ENCODE data around the gene FBN1.

DNA sequence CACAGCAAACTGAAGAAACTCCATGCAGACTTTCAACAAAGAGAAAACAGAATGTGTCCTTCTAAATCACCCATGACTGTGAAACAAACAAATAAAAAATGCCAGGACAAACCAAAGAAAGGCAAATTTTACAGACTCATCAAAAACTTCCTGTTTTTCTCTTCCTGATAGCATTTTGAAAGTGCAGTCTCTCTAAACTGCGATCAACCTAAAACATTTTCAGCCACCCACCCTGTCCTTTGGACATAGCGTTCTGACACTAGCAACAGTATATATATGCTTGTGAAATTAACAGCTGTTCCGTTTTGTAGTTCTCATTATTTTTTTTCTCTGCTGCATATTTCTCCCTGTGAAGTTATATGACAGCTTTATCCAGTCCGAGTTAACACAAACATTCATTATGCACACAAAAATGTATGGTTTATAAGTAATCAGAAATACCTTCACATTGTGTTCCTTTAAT, 151.7 kb downstream of the FBN1 start:
- TF ChIP-seq, protein P1, sequence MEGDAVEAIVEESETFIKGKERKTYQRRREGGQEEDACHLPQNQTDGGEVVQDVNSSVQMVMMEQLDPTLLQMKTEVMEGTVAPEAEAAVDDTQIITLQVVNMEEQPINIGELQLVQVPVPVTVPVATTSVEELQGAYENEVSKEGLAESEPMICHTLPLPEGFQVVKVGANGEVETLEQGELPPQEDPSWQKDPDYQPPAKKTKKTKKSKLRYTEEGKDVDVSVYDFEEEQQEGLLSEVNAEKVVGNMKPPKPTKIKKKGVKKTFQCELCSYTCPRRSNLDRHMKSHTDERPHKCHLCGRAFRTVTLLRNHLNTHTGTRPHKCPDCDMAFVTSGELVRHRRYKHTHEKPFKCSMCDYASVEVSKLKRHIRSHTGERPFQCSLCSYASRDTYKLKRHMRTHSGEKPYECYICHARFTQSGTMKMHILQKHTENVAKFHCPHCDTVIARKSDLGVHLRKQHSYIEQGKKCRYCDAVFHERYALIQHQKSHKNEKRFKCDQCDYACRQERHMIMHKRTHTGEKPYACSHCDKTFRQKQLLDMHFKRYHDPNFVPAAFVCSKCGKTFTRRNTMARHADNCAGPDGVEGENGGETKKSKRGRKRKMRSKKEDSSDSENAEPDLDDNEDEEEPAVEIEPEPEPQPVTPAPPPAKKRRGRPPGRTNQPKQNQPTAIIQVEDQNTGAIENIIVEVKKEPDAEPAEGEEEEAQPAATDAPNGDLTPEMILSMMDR (IDR thresholded peaks at IDR 0.05; ENCODE audit: extremely low read depth in 1 of 2, insufficient read depth in 1 of 2, low read depth in 1 of 2, low read length in 2 of 2), result no peak
- TF ChIP-seq POLR2AphosphoS5 (IDR thresholded peaks at IDR 0.05; ENCODE audit: insufficient read depth, low read depth, low read length) (no peak), EZH2 (IDR thresholded peaks at IDR 0.05; ENCODE audit: borderline replicate concordance, low read depth, low read length, severe bottlenecking) (no peak), POLR2A (IDR thresholded peaks at IDR 0.05; ENCODE audit: low read depth, low read length) (no peak), FOS (IDR thresholded peaks at IDR 0.05; ENCODE audit: borderline replicate concordance, insufficient read depth, low read length) (no peak), JUN (IDR thresholded peaks at IDR 0.05; ENCODE audit: borderline replicate concordance, insufficient read depth, insufficient read length, low read depth) (no peak), MYC (IDR thresholded peaks at IDR 0.05; ENCODE audit: low read depth, low read length) (no peak), GATA2 (IDR thresholded peaks at IDR 0.05; ENCODE audit: insufficient read depth, insufficient read length, low read depth, low read length) (no peak)
- TF ChIP-seq, protein P2, sequence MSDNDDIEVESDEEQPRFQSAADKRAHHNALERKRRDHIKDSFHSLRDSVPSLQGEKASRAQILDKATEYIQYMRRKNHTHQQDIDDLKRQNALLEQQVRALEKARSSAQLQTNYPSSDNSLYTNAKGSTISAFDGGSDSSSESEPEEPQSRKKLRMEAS (IDR thresholded peaks at IDR 0.05; ENCODE audit: insufficient read depth, insufficient read length), result no peak

All from endothelial cell of umbilical vein (primary cell).